Measurements from ENCODE around the gene ZFP69B.

The ZFP69B gene

DNA sequence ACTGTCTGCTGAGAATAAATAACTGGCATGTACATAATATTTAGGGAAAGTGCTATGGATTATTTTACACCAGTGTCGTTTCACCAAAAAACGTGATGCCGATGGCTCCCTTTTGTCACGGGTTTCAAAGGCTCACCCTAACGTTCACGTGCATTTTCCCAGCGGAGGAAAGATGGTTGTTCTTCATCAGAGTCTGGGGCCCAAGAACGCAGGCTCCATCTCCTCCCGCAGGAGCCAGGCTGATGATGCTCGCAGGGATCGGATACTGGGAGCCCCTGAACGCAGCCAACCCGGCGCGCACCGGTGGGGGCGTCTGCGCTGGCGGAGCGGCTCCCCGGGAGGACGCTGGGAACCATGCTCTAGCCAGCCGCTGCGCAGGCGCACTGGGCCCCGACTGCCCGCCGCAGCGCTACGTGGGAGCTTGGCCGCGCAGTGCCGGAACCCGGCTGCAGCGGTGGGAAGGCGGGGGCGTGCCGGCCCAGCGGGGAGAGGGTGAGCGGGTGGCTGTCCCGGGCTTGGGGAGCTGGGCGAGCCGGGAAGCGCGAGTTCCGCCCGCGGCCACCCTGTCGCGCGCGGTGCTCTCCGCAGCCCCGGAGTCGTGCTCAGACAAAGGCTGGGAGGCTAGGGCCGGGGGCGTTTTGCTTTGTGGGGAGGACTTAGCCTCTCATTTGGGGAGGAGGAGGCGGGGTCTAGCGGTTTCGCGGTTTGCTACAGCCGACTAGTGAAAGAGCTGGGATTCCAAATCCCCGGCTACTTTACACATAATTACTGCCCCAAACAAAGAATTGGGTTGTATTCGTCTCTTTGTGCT is at the start of gene ZFP69B:
Gene ZFP69B (plus strand): TSS at position 793 of the 811 bp plus-strand sequence. CDS start 486 bp downstream, outside the sequence.
- ATAC-seq: peak; percentile 71 to 72

DNA sequence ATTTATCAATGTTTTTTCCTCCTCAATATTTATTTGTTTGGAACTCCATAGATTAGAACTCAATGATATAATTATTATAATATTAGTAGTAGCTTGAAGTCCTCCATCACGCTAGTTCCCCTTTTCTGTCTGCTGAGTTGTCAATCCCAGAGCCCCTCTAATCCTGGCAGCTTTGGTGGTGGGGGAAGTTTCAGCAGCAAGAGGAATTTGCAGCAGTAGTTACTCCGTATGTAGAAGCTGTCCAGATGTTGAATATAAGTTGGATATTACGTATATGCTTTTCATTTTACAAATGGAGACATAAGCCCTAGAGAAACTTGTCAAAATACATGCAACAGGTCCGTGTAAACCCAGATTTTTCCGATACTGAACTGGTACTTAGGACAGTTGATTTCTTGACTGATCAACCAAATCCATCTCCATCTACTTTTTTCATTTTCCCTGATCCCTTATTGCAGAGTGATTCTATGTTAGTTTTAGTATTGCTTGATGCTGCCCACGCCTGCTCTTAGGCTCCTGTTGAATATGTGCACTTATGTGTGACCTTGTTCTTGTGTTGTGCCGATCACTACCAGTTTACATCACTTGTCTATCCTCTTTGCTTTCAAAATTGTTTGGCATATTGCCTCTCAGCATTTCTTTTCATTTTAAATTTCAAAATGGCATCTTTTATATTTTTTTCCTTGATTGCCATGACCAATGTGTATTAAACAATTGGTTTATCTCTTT is 48.6 kb upstream of the ZFP69B start:
- ATAC-seq: no peak

DNA sequence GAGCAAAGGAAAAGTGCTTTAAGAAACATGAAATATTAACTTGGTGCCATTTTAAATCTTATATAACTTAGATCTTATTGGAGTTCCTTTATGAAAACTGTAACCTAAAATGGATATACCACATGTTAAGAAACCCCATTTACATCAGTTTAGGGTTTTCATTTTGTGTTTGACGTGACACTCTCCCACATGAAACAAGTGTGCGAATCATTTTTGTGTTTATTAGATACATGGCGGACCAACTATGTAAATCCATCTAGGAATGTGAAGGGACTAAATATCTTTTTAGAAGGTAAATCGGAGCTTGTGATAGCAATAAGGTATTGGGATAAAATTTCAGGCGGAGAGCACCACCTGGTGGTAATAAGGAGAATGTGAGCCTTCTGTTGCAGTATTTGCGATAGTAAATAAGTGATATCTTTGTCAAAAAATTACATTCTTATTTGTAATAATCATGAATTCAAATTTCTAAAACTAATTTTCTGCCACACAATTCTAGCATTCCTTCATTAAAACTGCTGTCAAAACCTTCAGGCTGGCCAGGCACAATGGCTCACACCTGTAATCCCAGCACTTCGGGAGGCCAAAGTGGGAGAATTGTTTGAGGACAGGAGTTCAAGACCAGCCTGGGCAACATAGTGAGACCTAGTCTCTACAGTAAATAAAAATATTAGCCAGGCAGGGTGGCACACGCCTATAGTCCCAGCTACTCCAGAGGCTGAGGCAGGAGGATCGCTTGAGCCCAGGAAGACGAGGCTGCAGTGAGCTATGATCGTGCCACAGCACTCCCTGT is 45.4 kb upstream of the ZFP69B start:
- no peak for ATAC-seq

DNA sequence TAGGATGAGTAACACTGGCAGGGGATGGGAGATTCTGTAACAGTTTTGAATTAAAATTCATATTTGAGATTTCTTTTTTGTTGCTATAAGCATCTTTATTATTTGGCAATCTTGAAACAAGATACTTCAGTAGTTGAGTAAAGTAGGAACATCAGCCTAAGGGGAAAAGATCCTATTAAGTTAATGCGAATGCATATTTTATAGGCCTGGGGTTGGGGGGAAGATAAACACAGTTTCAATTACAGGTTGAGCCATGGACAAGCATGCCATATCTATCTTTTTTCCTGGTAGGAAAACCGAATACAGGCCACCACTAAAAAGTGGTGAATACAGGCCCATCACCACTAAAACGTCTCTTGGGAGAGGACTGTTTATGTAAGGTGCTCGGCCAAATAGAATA is 44.5 kb upstream of the ZFP69B start:
- ATAC-seq: no peak

DNA sequence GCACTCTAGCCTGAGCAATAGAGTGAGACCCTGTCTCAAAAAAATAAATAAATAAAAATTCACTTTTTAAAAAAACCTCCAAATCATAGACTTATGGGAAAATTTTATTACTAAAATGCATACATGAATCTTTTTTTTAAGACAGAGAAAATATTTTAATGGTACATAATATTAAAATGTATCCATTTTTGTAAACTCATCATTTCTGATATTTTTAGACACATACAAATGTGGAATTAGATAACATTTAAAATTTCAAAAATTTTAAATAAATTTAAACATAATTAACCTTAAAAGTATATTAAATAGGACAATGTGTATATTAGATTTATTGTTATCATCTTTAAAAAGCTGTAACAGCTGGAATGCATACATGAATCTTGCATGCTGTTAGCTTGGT is 42.8 kb upstream of the ZFP69B start:
- no peak for ATAC-seq

DNA sequence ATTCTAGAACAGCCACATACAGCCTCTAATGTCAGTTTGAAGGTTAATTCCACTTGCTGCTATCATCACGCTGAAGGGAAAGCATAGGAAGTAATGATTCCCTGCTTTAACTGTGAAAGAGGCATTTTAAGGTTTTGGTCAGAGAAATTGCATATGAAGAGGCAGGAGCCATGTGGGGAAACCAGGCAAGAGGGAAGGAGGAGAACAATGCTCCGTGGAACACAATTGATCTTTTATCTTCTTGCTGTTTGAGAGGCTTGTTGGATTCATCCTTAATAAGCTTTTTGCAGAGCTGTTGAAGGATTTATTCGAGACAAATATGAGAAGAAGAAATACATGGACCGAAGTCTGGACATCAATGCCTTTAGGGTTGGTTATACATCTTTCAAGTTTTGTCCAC is 40.8 kb upstream of the ZFP69B start:
- ATAC-seq: no peak

DNA sequence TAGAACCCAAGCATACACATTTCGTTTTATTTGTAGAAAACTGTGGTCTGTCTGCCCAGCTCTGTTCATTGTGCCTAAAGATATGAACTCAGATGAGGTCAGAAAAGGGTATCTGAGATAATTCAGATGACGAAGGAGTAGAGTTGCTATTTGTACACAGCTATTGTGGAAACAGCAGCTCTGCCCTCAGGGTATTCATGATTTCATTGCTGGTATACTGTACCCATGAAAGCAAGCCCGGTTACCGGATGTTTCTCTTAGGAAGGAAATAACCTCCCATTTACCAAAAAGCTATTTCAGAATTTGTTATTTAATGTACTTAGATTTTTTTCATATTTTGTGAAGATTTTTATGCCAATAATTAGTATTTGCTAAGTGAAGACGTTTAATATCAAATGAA is 39.0 kb upstream of the ZFP69B start:
- no peak for ATAC-seq

DNA sequence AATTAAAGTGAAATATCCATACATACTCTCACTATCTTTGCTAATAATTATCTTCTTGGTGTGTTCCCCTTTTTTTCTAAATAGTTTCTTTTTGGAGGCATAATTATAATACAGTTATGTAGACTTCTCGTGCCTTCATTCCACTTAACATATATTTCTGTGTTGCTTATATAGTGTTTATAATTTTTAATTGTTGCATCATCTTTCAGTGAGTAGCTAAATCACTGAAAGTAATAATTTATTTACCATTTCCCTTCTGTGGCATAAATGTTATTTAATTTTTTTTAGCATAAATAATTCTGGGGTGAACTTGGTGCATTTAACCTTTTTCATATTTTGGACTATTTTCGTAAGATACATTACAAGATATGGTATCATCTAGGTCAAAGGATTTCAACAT is 38.4 kb upstream of the ZFP69B start:
- ATAC-seq: no peak

DNA sequence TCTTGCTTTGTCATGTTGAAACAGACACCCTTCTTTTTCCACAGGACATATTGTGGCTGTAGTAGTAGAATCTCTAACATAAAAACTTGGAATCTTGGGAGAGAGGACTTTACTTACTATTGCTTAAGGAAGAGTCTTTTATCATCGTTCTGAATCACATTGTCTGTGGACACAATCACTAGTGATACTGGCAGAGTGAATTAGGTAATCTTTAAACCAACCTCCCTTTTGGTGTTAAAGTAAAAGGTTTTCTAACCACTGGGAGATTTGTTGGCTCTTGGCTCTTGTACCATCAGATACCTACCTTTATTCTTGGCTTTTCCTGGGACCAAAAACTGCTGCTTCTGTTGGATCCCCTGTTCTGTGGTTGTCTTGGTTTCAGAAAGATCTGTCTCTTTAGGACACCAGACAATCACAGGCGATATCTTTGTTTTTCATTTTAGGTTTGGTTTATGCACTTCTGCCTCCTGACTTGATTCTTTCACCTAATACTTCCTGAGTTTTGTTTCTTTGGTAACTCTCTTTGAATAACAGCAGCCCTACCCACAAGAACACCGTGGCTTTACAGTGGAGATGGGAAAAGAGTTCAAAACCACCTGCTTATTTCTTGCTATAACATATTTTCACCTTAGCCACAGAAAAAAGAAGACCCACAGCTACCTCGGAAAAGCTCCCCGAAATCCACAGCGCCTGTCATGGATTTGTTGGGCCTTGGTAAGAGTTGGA is 36.6 kb upstream of the ZFP69B start:
- no peak for ATAC-seq

DNA sequence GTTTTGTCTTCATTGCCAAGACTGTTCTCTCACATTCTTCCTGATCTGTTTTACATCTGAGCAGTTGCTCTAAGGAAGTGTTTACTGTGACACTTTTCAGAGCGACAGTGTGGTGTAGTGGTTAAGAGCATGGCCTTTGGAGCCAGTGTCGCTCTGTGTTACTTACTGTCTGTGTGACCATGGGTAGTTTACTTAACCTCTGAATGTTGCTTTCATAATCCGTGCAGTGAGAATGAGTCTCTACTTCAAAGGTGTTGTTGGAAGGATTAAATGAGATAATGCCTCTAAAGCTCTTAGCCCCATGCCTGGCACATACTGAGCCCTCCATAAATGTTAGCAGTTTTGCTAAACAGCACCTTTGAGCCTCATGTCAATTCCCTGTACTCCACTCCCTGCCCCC is 35.9 kb upstream of the ZFP69B start:
- ATAC-seq: no peak

DNA sequence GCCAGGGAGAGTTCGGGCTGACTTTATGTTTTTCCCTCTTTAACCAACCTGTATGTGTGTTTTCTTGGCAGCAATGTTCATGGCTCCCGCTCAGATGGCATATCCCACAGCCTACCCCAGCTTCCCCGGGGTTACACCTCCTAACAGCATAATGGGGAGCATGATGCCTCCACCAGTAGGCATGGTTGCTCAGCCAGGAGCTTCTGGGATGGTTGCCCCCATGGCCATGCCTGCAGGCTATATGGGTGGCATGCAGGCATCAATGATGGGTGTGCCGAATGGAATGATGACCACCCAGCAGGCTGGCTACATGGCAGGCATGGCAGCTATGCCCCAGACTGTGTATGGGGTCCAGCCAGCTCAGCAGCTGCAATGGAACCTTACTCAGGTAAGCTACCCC is 33.6 kb upstream of the ZFP69B start:
- no peak for ATAC-seq

DNA sequence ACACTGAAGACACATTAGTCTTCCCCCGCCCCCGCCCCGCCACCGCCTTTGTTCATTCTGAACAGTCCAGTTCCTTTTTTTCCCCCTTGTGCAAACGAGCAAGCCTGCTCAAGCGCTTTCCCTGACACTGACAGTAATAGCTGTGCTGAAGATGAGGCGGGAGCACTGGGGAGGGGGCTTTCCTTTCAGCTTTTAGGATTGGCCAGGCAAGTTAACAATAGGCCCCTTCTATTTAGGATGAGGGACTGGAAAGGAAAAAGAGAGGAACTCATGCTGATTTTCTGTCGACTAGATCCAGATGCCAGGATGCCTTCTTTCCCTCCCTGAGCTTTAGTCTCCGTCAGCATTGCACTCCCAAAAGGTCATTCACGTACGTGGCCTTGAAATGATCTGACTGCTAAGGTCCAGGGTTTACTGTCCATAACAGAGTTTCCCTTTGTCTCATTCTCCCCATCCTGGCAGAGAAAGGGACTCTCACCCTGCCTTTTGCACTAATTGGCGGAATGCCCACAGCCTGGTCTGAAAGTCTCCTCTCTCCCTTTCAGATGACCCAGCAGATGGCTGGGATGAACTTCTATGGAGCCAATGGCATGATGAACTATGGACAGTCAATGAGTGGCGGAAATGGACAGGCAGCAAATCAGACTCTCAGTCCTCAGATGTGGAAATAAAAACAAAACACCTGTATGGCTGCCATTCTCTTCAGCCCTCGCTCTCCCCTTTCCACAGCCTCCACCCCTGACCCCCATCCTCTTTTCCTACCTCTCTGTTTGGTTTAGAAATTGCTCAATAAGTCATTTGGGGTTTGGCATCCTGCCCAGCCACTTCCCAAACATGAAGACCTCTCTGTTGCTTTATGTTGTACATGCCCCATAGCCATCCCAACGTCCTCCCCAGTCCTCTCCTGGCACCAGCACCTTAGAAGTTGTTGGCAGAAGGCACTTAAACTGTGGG is 28.6 kb upstream of the ZFP69B start:
- no peak for ATAC-seq

DNA sequence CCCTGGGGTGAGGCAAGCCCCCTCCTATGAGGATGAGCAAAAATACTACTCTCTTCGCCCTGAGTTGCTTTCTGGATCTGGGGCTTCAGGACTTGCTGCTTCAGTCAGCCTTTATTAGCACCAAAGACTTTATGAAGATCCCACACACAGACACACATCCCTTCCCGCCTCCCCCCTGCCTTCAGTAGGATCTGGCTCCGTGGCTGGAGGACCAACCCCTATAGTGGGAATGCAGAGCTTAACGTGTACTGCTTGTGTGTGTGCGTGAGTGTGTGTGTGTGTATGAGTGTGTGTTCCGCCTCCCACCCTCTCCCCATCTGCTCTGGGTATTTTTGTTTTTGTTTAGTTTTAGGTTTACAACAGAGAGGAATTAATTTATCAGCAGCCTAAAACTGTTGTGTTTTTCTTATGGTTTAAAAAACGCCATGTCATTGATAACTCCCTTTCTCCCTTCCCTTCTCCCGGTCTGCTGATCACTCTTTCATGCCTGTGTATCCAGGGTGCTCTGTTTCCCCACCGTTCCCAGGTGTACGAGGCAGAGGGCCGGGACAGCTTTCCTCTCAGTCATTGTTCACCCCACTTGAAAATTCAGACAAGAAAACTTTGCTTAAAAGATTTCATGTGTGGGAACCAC is 27.5 kb upstream of the ZFP69B start:
- ATAC-seq: no peak

DNA sequence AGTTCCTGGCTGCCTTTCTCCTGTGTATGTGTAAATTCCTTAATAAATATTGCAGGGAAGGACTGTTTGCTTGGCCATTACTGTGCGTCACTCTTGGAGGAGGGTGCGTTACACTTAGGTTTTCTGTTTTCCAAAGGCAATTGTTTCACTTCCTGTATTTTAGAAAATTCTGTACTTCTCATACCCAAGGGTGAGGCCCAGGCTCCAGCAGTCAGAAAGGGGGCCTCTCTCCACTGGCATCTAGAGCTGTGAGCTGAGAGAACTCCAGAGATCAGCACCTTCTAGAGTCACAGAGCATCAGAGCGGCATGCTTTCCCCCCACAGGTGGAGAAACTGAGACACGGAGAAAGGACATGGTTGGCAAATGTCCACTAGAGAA is 27.0 kb upstream of the ZFP69B start:
- ATAC-seq: no peak

DNA sequence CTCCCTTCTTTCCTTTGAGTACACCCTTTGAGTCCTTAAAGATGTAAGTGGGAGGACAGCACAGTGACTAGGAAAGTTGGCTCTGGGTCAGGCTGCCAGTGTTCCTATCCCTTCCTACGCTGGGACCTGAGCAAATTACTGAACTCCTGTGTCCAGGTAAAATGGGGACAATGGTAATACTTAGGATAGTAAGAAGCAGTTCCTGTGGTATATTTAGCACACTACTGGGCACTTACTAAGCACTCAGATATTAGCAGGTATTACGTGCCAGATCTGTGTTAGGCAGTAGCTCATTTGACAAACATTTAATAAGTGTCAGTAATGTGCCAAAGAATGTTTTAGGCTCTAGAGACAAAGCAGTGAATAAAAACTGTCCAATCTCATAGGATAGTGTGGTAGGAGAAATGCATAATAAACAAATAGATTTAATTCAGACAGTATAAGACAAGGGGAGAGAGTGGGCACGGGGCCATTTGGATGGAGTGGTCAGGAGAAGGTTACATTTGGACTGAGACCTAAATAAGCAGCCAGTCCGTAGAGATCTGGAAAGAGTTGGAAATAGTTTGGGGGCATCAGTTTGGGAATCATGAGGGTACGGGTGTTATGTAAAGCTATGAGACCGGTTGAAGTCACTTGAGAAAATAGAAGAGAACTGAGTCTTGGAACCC is 26.2 kb upstream of the ZFP69B start:
- no peak for ATAC-seq

DNA sequence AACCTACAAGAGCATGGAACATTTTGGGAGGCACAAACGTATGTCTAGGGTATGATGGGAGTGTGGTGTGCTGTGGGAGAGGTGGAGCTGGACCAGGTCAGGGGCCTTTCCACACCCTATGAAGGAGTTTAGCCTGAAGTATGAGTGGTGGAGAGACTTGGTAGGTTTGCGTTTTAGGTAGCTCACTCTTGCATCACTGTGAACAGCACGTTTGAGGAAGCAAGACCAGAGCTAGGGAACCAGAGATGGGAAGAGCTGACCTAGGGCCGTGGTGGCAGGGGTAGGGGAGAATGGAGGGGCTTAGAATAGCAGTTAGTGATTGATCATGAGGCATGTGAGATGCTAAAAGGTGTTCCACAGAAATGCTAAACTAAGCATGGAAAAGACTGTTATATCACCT is 25.1 kb upstream of the ZFP69B start:
- ATAC-seq: no peak

DNA sequence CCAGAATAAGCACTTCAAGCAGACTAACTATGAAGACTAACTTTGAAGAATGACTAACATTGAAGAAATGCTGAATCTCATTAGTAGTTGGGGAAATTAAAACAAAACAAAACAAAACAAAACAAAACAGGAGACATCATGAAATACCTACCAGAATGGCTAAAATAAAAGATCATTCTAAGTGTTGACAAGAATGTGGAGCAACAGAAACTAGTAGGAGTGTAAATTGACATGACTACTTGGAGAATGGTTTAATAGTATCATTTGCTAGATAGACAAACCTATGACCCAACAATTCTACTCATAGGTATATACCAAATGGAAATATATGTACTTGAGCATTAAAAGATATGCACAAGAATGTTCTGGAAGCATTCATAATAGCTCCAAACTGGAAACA is 18.9 kb upstream of the ZFP69B start:
- ATAC-seq: no peak

DNA sequence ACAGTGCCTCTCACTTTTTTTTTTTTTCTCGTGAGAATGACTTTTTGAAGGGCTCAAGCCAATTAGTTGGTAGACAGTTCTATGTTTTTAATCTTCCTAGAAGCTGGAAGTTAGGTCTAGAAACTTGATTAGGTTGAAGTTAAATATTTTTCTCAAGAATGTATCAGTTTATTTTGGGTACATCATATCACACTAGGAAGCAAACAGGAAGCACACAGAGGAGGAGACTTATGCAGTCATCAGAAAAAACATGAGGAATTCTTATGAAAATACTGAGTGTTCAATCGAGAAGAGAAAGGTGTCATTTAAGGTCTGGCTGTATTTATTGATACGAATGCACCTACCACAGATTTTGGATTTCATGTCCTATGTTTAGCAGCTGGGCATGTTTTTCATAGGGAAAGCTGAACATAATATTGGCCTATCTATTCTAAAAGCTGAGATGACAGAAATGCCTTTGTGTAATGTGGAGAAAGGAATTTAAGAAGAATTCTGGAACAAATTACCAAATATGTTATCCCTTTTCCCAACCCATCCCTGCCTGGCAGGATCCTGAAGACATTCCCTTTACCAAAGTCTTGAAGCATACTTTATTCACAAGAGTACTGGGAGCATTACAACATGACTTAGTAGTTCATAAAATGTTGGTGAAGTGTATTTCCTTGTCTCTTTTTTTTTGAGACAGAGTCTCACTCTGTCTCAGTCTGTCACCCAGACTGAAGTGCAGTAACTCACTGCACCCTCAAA is 17.5 kb upstream of the ZFP69B start:
- no peak for ATAC-seq

DNA sequence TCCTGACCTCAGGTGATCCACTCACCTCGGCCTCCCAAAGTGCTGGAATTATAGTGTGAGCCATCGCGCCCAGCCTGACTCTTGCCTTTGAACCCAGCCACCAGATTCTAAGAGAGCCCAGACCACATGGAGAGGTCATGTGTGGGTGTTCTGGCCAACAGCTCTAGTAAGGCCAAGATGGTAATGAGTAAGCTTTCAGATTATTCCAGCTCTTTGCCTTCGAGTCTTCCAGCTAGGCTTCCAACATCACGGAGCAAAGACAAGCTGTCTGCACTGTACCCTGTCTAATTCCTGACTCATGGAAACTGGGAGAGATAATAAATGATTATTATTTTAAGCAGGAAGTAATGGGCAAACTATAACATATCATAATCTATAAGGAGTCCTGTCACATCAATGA is 14.8 kb upstream of the ZFP69B start:
- no peak for ATAC-seq

DNA sequence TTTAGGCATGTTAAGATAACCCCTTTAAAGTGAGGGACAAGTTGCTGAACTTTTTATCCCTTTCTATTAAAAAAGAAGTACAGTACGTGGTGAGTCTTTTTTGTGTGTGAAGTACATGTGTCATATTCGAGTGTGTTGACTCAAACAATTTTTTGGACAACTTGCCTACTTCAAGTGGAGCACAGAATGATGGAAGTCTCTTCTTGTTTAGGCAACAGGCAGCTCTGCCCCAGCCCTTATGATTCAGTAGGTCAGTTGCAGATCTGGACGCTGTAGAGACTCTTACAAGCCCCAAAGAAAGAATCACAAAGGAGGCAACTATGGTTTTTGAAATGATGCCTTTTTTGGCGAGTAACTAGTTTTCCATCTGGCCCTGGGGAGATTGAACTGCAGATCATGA is 14.4 kb upstream of the ZFP69B start:
- no peak for ATAC-seq
